ENCODE data around the gene MLLT11.
"Not testable (repeated sequence)": the region's sequence is repeated elsewhere in the genome, so short reads cannot be mapped to it uniquely, and the experiment has no call there.

MLLT11 gene

GRCh38 chr1:151058692-151059091, 1.5 kb upstream of the MLLT11 start:
- peak; percentile 82 for DNase-seq

GRCh38 chr1:151059109-151060006, 839 bp upstream of the MLLT11 start, which contains the start of gene CDC42SE1:
CDC42SE1 (minus strand) TSS chr1:151059622; CDS start chr1:151055730, 3,892 bp downstream.
- DNase-seq, result peak; percentile 82

GRCh38 chr1:151060657-151061421, 642 bp downstream of the MLLT11 start:
- DNase-seq, result peak; percentile 41

- no peak for DNase-seq
Observed at GRCh38 chr1:151061704-151062103, 1.5 kb downstream of the MLLT11 start.

GRCh38 chr1:151062741-151063371, 2.7 kb downstream of the MLLT11 start:
- no peak for DNase-seq

- no peak for DNase-seq
Observed at GRCh38 chr1:151065089-151065645, 5.0 kb downstream of the MLLT11 start.

- no peak for DNase-seq
Observed at GRCh38 chr1:151067185-151067584, 7.0 kb downstream of the MLLT11 start.

GRCh38 chr1:151069103-151069486, 8.9 kb downstream of the MLLT11 start:
- no peak for DNase-seq

GRCh38 chr1:151070474-151071276, 10.5 kb downstream of the MLLT11 start, which contains the start of gene GABPB2:
GABPB2 (plus strand) TSS chr1:151070761; CDS start chr1:151088190, 17,429 bp downstream.
- peak; percentile 90 for DNase-seq

- DNase-seq, result no peak
Observed at GRCh38 chr1:151072224-151072623, 12.0 kb downstream of the MLLT11 start.

GRCh38 chr1:151085953-151086559, 25.9 kb downstream of the MLLT11 start:
- no peak for DNase-seq

- not testable (repeated sequence) for DNase-seq
Observed at GRCh38 chr1:151097426-151097825, 37.2 kb downstream of the MLLT11 start.

- no peak for DNase-seq
Observed at GRCh38 chr1:151098126-151098525, 37.9 kb downstream of the MLLT11 start.

GRCh38 chr1:151104630-151105029, 44.4 kb downstream of the MLLT11 start:
- DNase-seq, result no peak

GRCh38 chr1:151106894-151107293, 46.7 kb downstream of the MLLT11 start:
- DNase-seq, result no peak

- DNase-seq, result no peak
Observed at GRCh38 chr1:151108331-151108730, 48.1 kb downstream of the MLLT11 start.

GRCh38 chr1:151113877-151114276, 53.7 kb downstream of the MLLT11 start:
- DNase-seq, result no peak

Data from NCI-H1105 treated with DMSO at 0.1 percent for 48 hours (cell line).